A549 (cell line): ENCODE data around the gene CLN6. TPM values are rescaled to one million over a fixed set of nuclear protein-coding genes. Genes with fewer than 3 reads are reported as not detected.

Experiments
- ATAC-seq, 2 experiments: fragments of 200-7000 bp in 1 of 2; fragments of >200 bp in 1 of 2; cut with Nextera tagmentation in 1 of 2; cut with Tn5 transposase in 1 of 2; 3 replicates each; pipeline versions ENCODE4 v1.8.0 to v1.9.1; 2018 to 2020; ENCODE audit warnings: mild to moderate bottlenecking in 1 of 2, moderate library complexity in 1 of 2
- CTCF ChIA-PET: fragments of 300-600 bp; sonication (Branson Sonifier 250); formaldehyde crosslinking; extraction: SDS; loops from one replicate; lab custom pipeline; 2021; ENCODE audit warnings: antibody characterized with exemption, inconsistent platforms; lab: Yijun Ruan, JAX
- POLR2A ChIA-PET: fragments of 350-600 bp; formaldehyde crosslinking; extraction: SDS; loops from one replicate; lab custom pipeline; 2021; ENCODE audit warnings: antibody characterized with exemption, inconsistent platforms; lab: Yijun Ruan, JAX
- DNase-seq, 2 experiments: peaks; one replicate each; pipeline versions ENCODE4 v3.0.0 to v3.0.0-alpha.2; 2011 to 2016; ENCODE audit warnings: low read depth in 1 of 2, low spot score in 1 of 2
- FAIRE-seq: peaks from 2 replicates; lab custom pipeline; 2011; peaks lifted over from hg19 to GRCh38; lab: Jason Lieb, UNC
- H3K27ac ChIP-seq, 2 experiments: fragments of >200 bp; sonication (Bioruptor Twin); formaldehyde crosslinking; 3 replicates each; pipeline ENCODE4 v1.5.1; 2016 to 2017
- H3K4me1 ChIP-seq: fragments of >200 bp; sonication (Bioruptor Twin); formaldehyde crosslinking; 3 replicates; pipeline ENCODE4 v1.6.1; 2016
- H3K4me2 ChIP-seq: fragments of >200 bp; sonication (Bioruptor Twin); formaldehyde crosslinking; 3 replicates; pipeline ENCODE4 v1.6.1; 2016
- H3K4me3 ChIP-seq: fragments of >200 bp; sonication (Bioruptor Twin); formaldehyde crosslinking; 3 replicates; pipeline ENCODE4 v1.5.1; 2016
- H3K9me3 ChIP-seq: fragments of >200 bp; sonication (Bioruptor Twin); formaldehyde crosslinking; 3 replicates; pipeline ENCODE4 v1.6.1; 2016
- BHLHE40 ChIP-seq: IDR thresholded peaks from 2 replicates; pipeline ENCODE4 v1.6.1; 2012; ENCODE audit warnings: low read depth, low read length, inconsistent platforms
- CBX8 ChIP-seq: fragments of 200-600 bp; sonication (generic); IDR thresholded peaks from 2 replicates; pipeline ENCODE4 v1.6.1; 2016
- CEBPB ChIP-seq, 2 experiments: fragments of >200 bp in 1 of 2; sonication (Bioruptor Twin) in 1 of 2; formaldehyde crosslinking in 1 of 2; IDR thresholded peaks; 2 replicates each; pipeline ENCODE4 v1.6.1; 2012 to 2016
- FOSB ChIP-seq: fragments of 250-450 bp; sonication (Bioruptor Pico); IDR thresholded peaks from 2 replicates; pipeline ENCODE4 v1.5.0; 2020; ENCODE audit warnings: mild to moderate bottlenecking, moderate library complexity
- MAFK ChIP-seq: fragments of 450-650 bp; IDR thresholded peaks from 2 replicates; pipeline ENCODE4 v1.6.1; 2014; ENCODE audit not compliant: partially characterized antibody
- RNF2 ChIP-seq: fragments of 200-600 bp; sonication (generic); IDR thresholded peaks from 2 replicates; pipeline ENCODE4 v1.6.1; 2016; ENCODE audit warnings: low read depth, mild to moderate bottlenecking, antibody characterized with exemption, moderate library complexity, borderline replicate concordance
- SREBF2 ChIP-seq: fragments of 450-650 bp; IDR thresholded peaks from 2 replicates; pipeline ENCODE4 v1.6.1; 2014; ENCODE audit warnings: mild to moderate bottlenecking, moderate library complexity
- ZC3H11A ChIP-seq: fragments of 450-650 bp; IDR thresholded peaks from 2 replicates; pipeline ENCODE4 v1.6.1; 2014; ENCODE audit warnings: antibody characterized with exemption, mild to moderate bottlenecking
- WGBS: methylation state at CpG from one replicate; pipeline ENCODE4 v1.1.6; 2017; ENCODE audit errors: missing lambda C conversion rate; 5-methylcytosine and 5-hydroxymethylcytosine counted together
- polyA plus RNA-seq, 4 experiments: library from polyadenylated mRNA; depleted of rRNA in 3 of 4; stranded (reverse); fragments of >200 nt; fragmentation: RNase III in 1 of 4; extraction: RNeasy Plus Mini Kit Qiagen cat#74134 plus additional on column Dnase treatment in 1 of 4; gene quantifications; 2 replicates in 3 of 4; 3 replicates in 1 of 4; pipeline ENCODE4 v1.2.3, GENCODE V29; 2011 to 2017
- TF ChIP-seq, protein P1 (sequence below): IDR thresholded peaks from 2 replicates; pipeline ENCODE4 v1.6.1; 2012
- TF ChIP-seq, protein P2 (sequence below): fragments of 250-450 bp; sonication (Bioruptor Pico); IDR thresholded peaks from 2 replicates; pipeline ENCODE4 v1.5.0; 2020; ENCODE audit warnings: low read depth, mild to moderate bottlenecking, moderate library complexity
- TF ChIP-seq, protein P3 (sequence below): fragments of 450-650 bp; IDR thresholded peaks from 2 replicates; pipeline ENCODE4 v1.6.1; 2014; ENCODE audit warnings: antibody characterized with exemption
- TF ChIP-seq, protein P4 (sequence below): fragments of 150-350 bp; IDR thresholded peaks from 2 replicates; pipeline ENCODE4 v1.6.1; 2014; ENCODE audit warnings: low read depth, mild to moderate bottlenecking, low read length

CLN6 gene
- polyA plus RNA-seq, 2 of the 4 experiments (the other 2 are of a cell fraction), result 47.5 to 69.7 TPM

DNA sequence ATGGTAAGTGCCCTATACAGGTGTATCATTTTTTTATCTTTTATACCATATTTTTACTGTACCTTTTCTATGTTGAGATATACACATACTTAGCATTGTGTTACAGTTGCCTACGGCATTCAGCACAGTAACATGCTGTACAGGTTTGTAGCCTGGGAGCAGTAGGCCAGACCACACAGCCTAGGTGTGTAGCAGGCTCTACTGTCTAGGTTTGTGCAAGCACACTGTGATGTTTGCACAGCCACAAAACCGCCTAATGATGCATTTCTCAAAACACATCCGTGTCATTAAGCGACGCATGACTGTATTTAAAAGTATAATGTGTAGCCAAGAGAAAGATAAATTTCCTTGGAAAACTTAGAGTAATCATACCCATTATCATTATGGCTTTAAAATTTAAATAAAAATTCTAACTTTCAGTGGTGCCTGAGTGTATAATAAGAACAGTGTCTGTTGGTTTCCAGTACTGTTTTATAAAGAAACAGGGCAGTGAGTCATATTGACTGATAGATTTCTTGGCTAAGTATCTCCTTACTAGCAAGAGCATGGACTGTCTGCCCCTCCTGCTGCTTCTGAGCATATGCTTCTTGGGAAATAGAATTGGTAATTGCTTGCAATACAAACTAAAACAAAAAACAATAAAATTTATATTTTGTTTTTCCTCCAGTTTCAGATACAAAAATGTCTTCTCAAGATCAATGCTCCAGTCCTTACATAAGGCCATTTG is 42.7 kb downstream of the CLN6 start:
- ATAC-seq, result peak in 1 of 2 experiments; percentile 51; a peak in 3 of 6 replicates
- no peak for FAIRE-seq

DNA sequence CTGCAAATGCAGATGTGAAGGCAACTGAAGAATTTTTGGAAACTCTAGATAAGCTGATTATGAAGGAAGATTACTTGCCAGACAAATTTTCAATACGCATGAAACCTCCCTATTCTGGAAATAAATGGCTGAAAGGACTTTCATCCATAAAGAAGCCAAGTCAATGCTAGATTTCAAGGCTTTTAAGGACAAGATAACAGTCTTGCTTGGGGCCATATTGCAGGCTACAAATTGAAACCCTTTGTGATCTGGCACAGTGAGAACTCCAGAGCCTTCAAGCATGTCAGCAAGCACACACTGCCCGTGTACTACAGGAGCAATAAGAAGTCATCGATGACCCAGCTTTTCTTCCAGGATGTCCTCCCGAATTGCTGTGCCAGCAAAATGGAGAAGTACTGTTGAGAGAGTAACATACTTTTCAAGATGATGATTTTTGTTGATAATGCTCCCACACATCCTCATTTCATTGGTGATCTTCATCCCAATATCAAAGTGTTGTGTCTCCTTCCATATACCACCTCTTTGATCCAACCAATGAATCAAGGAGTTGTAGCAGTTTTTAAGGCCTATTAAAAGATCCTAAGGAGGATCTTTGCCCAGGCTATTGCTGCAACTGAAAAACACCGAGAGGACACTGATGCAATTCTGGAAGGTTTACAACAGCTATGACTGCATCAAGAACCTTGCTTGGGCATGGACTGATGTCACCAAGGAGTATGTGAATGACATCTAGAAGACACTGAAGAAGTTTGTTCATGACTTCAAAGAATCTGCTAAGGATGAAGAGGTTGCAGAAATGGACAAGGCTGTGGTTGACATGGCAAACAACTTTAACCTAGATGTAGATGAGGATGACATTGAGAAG is 44.7 kb downstream of the CLN6 start:
- POLR2A ChIA-PET, result interaction anchor here (0.6 kb wide), 1 partner anchor 10 kb away, joined by 3 read pairs; no protein-coding TSS in a partner anchor
- ATAC-seq (no peak), FAIRE-seq (peak; percentile 18), DNase-seq (no peak)
- CTCF ChIA-PET, result interaction anchor here (0.7 to 2.2 kb wide), 6 partner anchors 10 to 322 kb away, joined by 3 to 6 read pairs (median 4); no protein-coding TSS in a partner anchor
- no peak overlapping the region for H3K4me3 ChIP-seq
- no peak overlapping the region for H3K27ac ChIP-seq
- 87% methylated on average over 5 of the region's 5 CpGs for WGBS
- no peak overlapping the region for H3K4me2 ChIP-seq
- TF ChIP-seq MAFK (peak; percentile 85), CEBPB (IDR thresholded peaks at IDR 0.05) (no peak)
- no peaks in the 10 kb centered on the region for H3K9me3 ChIP-seq
- H3K4me1 ChIP-seq, result no peaks in the 10 kb centered on the region

More for the DNA sequence above, 42.7 kb downstream of the CLN6 start:
- Histone ChIP-seq H3K4me3 (no peak overlapping the region), H3K9me3 (no peaks in the 10 kb centered on the region), H3K4me2 (no peak overlapping the region), H3K27ac (no peak overlapping the region), H3K4me1 (no peaks in the 10 kb centered on the region)
- TF ChIP-seq, protein P1, sequence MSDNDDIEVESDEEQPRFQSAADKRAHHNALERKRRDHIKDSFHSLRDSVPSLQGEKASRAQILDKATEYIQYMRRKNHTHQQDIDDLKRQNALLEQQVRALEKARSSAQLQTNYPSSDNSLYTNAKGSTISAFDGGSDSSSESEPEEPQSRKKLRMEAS, result no peak
- no peak for TF ChIP-seq MAFK
- TF ChIP-seq, protein P2, sequence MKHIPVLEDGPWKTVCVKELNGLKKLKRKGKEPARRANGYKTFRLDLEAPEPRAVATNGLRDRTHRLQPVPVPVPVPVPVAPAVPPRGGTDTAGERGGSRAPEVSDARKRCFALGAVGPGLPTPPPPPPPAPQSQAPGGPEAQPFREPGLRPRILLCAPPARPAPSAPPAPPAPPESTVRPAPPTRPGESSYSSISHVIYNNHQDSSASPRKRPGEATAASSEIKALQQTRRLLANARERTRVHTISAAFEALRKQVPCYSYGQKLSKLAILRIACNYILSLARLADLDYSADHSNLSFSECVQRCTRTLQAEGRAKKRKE (CRISPR knock-in tag), result no peak
- TF ChIP-seq SREBF2, result no peak
- no peak for TF ChIP-seq FOSB (CRISPR knock-in tag)
- TF ChIP-seq, protein P3, sequence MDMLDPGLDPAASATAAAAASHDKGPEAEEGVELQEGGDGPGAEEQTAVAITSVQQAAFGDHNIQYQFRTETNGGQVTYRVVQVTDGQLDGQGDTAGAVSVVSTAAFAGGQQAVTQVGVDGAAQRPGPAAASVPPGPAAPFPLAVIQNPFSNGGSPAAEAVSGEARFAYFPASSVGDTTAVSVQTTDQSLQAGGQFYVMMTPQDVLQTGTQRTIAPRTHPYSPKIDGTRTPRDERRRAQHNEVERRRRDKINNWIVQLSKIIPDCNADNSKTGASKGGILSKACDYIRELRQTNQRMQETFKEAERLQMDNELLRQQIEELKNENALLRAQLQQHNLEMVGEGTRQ, result no peak
- no peak for TF ChIP-seq CBX8
- no peak for DNase-seq
- 81% methylated on average over 5 of the region's 5 CpGs for WGBS
- ChIA-PET CTCF (interaction anchor here (1.7 to 2.2 kb wide), 2 partner anchors 32 to 324 kb away, joined by 6 read pairs; no protein-coding TSS in a partner anchor), POLR2A (no interaction called here)

DNA sequence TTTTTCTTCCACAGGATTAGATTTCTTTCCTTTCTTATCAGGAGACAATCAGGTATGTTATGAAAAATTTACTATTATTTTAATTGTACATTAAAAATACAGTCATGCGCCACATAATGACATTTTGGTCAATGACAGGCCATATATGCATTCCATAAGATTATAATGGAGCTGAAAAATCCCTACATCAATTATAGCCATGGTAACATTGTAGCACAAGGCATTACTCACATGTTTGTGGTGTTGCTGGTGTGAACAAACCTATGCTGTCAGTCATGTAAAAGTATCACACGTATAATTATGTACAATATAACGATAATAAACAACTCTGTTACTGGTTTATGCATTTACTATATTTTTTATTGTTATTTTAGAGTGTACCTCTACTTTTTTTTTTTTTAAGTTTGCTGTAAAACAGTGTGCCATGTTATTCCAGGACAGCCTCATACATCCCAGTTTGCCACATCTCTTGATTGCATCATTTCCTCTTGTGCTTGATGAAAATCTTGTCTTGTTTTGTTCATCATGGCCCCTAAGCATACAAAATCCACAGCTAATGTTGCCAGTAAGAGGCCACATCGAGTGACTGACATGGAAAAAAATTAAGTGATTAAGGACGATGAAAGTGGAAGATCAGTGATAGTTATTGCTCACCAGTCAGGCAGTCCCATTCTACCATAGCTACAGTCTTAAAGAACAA is 45.8 kb downstream of the CLN6 start:
- ATAC-seq (no peak), FAIRE-seq (no peak), DNase-seq (no peak)
- TF ChIP-seq BHLHE40 (no peak), MAFK (no peak), ZC3H11A (no peak)
- TF ChIP-seq, protein P4, sequence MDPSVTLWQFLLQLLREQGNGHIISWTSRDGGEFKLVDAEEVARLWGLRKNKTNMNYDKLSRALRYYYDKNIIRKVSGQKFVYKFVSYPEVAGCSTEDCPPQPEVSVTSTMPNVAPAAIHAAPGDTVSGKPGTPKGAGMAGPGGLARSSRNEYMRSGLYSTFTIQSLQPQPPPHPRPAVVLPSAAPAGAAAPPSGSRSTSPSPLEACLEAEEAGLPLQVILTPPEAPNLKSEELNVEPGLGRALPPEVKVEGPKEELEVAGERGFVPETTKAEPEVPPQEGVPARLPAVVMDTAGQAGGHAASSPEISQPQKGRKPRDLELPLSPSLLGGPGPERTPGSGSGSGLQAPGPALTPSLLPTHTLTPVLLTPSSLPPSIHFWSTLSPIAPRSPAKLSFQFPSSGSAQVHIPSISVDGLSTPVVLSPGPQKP, result no peak
- WGBS, result 87% methylated on average over 5 of the region's 5 CpGs
- POLR2A ChIA-PET, result no interaction called here
- Histone ChIP-seq H3K4me2 (no peak overlapping the region), H3K4me1 (no peaks in the 10 kb centered on the region), H3K9me3 (no peaks in the 10 kb centered on the region), H3K27ac (no peak overlapping the region), H3K4me3 (no peak overlapping the region)
- CTCF ChIA-PET, result interaction anchor here (0.7 to 2.2 kb wide), 3 partner anchors 11 to 45 kb away, joined by 3 to 5 read pairs (median 3); no protein-coding TSS in a partner anchor

DNA sequence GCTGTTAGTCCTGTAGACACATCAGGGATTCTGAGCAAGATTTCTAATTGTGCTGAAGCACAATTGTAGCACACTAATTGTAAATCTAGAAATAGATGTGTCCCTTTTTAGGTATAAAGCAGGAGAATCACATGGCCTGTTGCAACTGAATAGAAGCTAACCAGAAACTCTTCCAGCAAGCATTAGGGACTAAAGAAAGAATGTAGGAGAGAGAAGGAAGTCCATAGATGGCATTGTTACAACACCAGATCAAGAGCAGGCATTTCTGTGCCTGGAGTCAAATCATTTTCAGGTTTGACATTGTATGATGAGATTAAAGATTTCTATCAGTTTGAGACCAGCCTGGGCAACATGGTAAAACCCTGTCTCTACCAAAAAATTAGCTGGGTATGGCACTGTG is 51.8 kb downstream of the CLN6 start:
- Histone ChIP-seq H3K27ac (no peak overlapping the region), H3K9me3 (no peaks in the 10 kb centered on the region), H3K4me2 (no peak overlapping the region), H3K4me1 (no peaks in the 10 kb centered on the region), H3K4me3 (no peak overlapping the region)
- CTCF ChIA-PET, result interaction anchor here (1.0 kb wide), 1 partner anchor 17 kb away, joined by 3 read pairs; no protein-coding TSS in a partner anchor
- ATAC-seq (no peak), FAIRE-seq (no peak), DNase-seq (no peak)
- no peak for TF ChIP-seq RNF2
- POLR2A ChIA-PET, result no interaction called here
